ENCODE data around the gene TBC1D32. TPM values are rescaled to one million over a fixed set of nuclear protein-coding genes. Genes with fewer than 3 reads are reported as not detected.

Gene TBC1D32
- total and polyA plus RNA-seq, 2 donors (not counting 3 experiments of a cell fraction or from before 2014, with no cell fraction given), result 2.5 to 4.0 TPM

DNA sequence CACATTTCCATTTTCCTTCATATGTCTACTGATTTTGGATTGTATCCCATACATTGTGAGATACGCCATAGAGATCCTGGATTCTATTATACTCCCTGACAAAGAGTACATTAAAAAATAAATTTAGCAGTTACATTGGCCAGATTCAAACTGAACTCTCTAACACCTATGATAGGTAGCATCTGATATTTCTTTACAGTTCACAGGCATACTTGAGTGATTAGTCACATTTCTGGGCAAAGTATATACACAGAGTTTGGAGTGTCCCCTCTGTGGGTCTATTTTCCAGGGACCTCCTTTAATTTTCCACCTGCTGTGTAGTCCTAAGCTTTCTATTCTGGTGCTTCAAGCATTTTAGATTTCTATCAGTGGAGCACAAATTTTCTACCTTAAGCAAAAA lies 96.4 kb downstream of the TBC1D32 start:
- no peak for DNase-seq (ENCODE audit: low read depth, low spot score)
- no TSS peak for BruUV-seq (replicated peaks)
- Histone ChIP-seq H3K4me3 (replicated peaks in 1 of 3; ENCODE audit: insufficient read depth in 1 of 3, low read depth in 1 of 3, low read length in 3 of 3) (no peak overlapping the region), H3K9me3 (replicated peaks; ENCODE audit: control insufficient read depth, insufficient read depth, low read length) (no peaks in the 10 kb centered on the region), H3K27me3 (ENCODE audit: control insufficient read depth in 2 of 2, insufficient read depth in 2 of 2, low read length in 2 of 2) (no peaks in the 10 kb centered on the region), H3K9me1 (replicated peaks; ENCODE audit: control insufficient read depth, extremely low read depth, insufficient read depth, low read length) (no peaks in the 10 kb centered on the region), H3K4me1 (ENCODE audit: control insufficient read depth, extremely low read depth, insufficient read depth, low read length) (no peaks in the 10 kb centered on the region), H4K20me1 (replicated peaks; ENCODE audit: control insufficient read depth, extremely low read depth, insufficient read depth, low read length) (no peaks in the 10 kb centered on the region), H3K27ac (ENCODE audit: insufficient read depth, low read depth, low read length) (no peak overlapping the region), H2AFZ (ENCODE audit: low read depth, low read length) (no peak overlapping the region), H3K4me2 (ENCODE audit: insufficient read depth, low read length) (no peak overlapping the region), H3K36me3 (ENCODE audit: control insufficient read depth in 2 of 2, extremely low read depth in 1 of 2, insufficient read depth in 2 of 2, low read length in 2 of 2) (no peaks in the 10 kb centered on the region), H3K9ac (replicated peaks; ENCODE audit: extremely low read depth, insufficient read depth, low read length) (no peak overlapping the region), H3K79me2 (ENCODE audit: control insufficient read depth, insufficient read depth, low read length) (no peaks in the 10 kb centered on the region)
- dilution Hi-C loops (cut with MboI; ENCODE audit: extremely low pct_ligation_motif_present, low sequenced_read_pairs) (no loop called here), intact Hi-C loops (cut with micrococcal nuclease) (no loop called here)
- ChIA-PET POLR2A (no interaction called here), CTCF (interaction anchor here (1.0 kb wide), 1 partner anchor 82 kb away, joined by 3 read pairs; no protein-coding TSS in a partner anchor)
- FAIRE-seq, result no peak
- no peak for TF ChIP-seq JUN (IDR thresholded peaks at IDR 0.05; ENCODE audit: borderline replicate concordance, insufficient read depth, insufficient read length, low read depth)
- TF ChIP-seq, protein P1, sequence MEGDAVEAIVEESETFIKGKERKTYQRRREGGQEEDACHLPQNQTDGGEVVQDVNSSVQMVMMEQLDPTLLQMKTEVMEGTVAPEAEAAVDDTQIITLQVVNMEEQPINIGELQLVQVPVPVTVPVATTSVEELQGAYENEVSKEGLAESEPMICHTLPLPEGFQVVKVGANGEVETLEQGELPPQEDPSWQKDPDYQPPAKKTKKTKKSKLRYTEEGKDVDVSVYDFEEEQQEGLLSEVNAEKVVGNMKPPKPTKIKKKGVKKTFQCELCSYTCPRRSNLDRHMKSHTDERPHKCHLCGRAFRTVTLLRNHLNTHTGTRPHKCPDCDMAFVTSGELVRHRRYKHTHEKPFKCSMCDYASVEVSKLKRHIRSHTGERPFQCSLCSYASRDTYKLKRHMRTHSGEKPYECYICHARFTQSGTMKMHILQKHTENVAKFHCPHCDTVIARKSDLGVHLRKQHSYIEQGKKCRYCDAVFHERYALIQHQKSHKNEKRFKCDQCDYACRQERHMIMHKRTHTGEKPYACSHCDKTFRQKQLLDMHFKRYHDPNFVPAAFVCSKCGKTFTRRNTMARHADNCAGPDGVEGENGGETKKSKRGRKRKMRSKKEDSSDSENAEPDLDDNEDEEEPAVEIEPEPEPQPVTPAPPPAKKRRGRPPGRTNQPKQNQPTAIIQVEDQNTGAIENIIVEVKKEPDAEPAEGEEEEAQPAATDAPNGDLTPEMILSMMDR (IDR thresholded peaks at IDR 0.05; ENCODE audit: extremely low read depth in 1 of 2, insufficient read depth in 1 of 2, low read depth in 1 of 2, low read length in 2 of 2), result no peak
- TF ChIP-seq GATA2 (IDR thresholded peaks at IDR 0.05; ENCODE audit: insufficient read depth, insufficient read length, low read depth, low read length), result no peak
- TF ChIP-seq EZH2 (IDR thresholded peaks at IDR 0.05; ENCODE audit: borderline replicate concordance, low read depth, low read length, severe bottlenecking), result no peak

DNA sequence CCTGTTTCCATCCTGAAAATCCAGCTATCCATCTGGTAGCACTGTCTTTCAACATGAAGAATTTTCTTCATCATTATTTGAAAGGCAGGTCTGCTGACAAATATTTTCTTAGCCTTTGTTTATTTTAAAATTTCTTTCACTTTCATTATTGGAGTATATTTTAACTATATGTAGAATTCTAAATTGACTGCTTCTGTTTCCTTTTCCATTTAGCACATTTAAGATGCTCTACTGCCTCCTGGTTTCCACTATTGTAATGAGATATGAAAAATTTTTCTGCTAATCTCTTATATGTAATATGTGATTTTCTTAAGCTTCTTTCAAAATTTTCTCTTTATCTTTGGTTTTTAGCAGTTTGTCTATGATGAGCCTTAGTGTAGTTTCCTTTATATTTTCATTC lies 97.3 kb downstream of the TBC1D32 start:
- Histone ChIP-seq H3K27me3 (ENCODE audit: control insufficient read depth in 2 of 2, insufficient read depth in 2 of 2, low read length in 2 of 2) (no peaks in the 10 kb centered on the region), H3K4me2 (ENCODE audit: insufficient read depth, low read length) (no peak overlapping the region), H3K79me2 (ENCODE audit: control insufficient read depth, insufficient read depth, low read length) (no peaks in the 10 kb centered on the region), H3K9me3 (replicated peaks; ENCODE audit: control insufficient read depth, insufficient read depth, low read length) (no peaks in the 10 kb centered on the region), H3K4me3 (replicated peaks in 1 of 3; ENCODE audit: insufficient read depth in 1 of 3, low read depth in 1 of 3, low read length in 3 of 3) (no peak overlapping the region), H3K9me1 (replicated peaks; ENCODE audit: control insufficient read depth, extremely low read depth, insufficient read depth, low read length) (no peaks in the 10 kb centered on the region), H4K20me1 (replicated peaks; ENCODE audit: control insufficient read depth, extremely low read depth, insufficient read depth, low read length) (no peaks in the 10 kb centered on the region), H3K9ac (replicated peaks; ENCODE audit: extremely low read depth, insufficient read depth, low read length) (no peak overlapping the region), H2AFZ (ENCODE audit: low read depth, low read length) (no peak overlapping the region), H3K4me1 (ENCODE audit: control insufficient read depth, extremely low read depth, insufficient read depth, low read length) (no peaks in the 10 kb centered on the region), H3K27ac (ENCODE audit: insufficient read depth, low read depth, low read length) (no peak overlapping the region), H3K36me3 (ENCODE audit: control insufficient read depth in 2 of 2, extremely low read depth in 1 of 2, insufficient read depth in 2 of 2, low read length in 2 of 2) (no peaks in the 10 kb centered on the region)
- intact Hi-C loops (cut with micrococcal nuclease), result no loop called here
- no peak for FAIRE-seq
- ChIA-PET CTCF (no interaction called here), POLR2A (no interaction called here)
- no peak for DNase-seq (ENCODE audit: low read depth, low spot score)
- TF ChIP-seq POLR2AphosphoS5 (IDR thresholded peaks at IDR 0.05; ENCODE audit: insufficient read depth, low read depth, low read length) (no peak), JUN (IDR thresholded peaks at IDR 0.05; ENCODE audit: borderline replicate concordance, insufficient read depth, insufficient read length, low read depth) (no peak), MYC (IDR thresholded peaks at IDR 0.05; ENCODE audit: low read depth, low read length) (no peak), EZH2 (IDR thresholded peaks at IDR 0.05; ENCODE audit: borderline replicate concordance, low read depth, low read length, severe bottlenecking) (no peak), GATA2 (IDR thresholded peaks at IDR 0.05; ENCODE audit: insufficient read depth, insufficient read length, low read depth, low read length) (no peak), POLR2A (IDR thresholded peaks at IDR 0.05; ENCODE audit: low read depth, low read length) (no peak), FOS (IDR thresholded peaks at IDR 0.05; ENCODE audit: borderline replicate concordance, insufficient read depth, low read length) (no peak)
- TF ChIP-seq, protein P1 (IDR thresholded peaks at IDR 0.05; ENCODE audit: extremely low read depth in 1 of 2, insufficient read depth in 1 of 2, low read depth in 1 of 2, low read length in 2 of 2), result no peak
- TF ChIP-seq, protein P2, sequence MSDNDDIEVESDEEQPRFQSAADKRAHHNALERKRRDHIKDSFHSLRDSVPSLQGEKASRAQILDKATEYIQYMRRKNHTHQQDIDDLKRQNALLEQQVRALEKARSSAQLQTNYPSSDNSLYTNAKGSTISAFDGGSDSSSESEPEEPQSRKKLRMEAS (IDR thresholded peaks at IDR 0.05; ENCODE audit: insufficient read depth, insufficient read length), result no peak
- BruUV-seq (replicated peaks), result no TSS peak
- dilution Hi-C loops (cut with MboI; ENCODE audit: extremely low pct_ligation_motif_present, low sequenced_read_pairs), result no loop called here

All from endothelial cell of umbilical vein (primary cell).